Small intestine (tissue), 7 donors: ENCODE results near the gene MAGI1. TPM values are rescaled to one million over a fixed set of nuclear protein-coding genes. Genes with fewer than 3 reads are reported as not detected.

Experiments
- DNase-seq, 2 donors: peaks; one replicate each; pipeline versions ENCODE4 v3.0.0 to v3.0.0-alpha.2; 2013
- FAIRE-seq: peaks from 2 replicates; lab custom pipeline; 2012; peaks lifted over from hg19 to GRCh38; lab: Jason Lieb, UNC
- H3K27ac ChIP-seq, 3 donors: one replicate each; pipeline ENCODE4 v1.5.1; 2013; ENCODE audit warnings: low read length in 2 of 3, mild to moderate bottlenecking in 2 of 3, control low read depth in 1 of 3, inconsistent platforms in 1 of 3, low read depth in 1 of 3, moderate library complexity in 1 of 3
- H3K27me3 ChIP-seq, 3 donors: one replicate each; pipeline ENCODE4 v1.6.1; 2013; ENCODE audit warnings: low read length in 3 of 3, inconsistent platforms in 1 of 3; ENCODE audit not compliant: control insufficient read depth in 3 of 3, insufficient read depth in 3 of 3
- H3K36me3 ChIP-seq, 3 donors: one replicate each; pipeline ENCODE4 v1.6.1; 2013; ENCODE audit warnings: low read length in 3 of 3, inconsistent platforms in 1 of 3, low read depth in 1 of 3, mild to moderate bottlenecking in 1 of 3, moderate library complexity in 1 of 3; ENCODE audit not compliant: control insufficient read depth in 3 of 3, insufficient read depth in 2 of 3
- H3K4me1 ChIP-seq, 3 donors: one replicate each; pipeline ENCODE4 v1.6.1; 2013; ENCODE audit warnings: low read length in 2 of 3, inconsistent platforms in 1 of 3, low read depth in 1 of 3, mild to moderate bottlenecking in 1 of 3, moderate library complexity in 1 of 3; ENCODE audit not compliant: control insufficient read depth in 3 of 3, insufficient read depth in 2 of 3
- H3K4me3 ChIP-seq, 3 donors: one replicate each; pipeline ENCODE4 v1.5.1; 2013; ENCODE audit warnings: low read length in 3 of 3, control low read depth in 1 of 3, inconsistent platforms in 1 of 3, low read depth in 1 of 3, mild to moderate bottlenecking in 1 of 3, moderate library complexity in 1 of 3
- H3K9me3 ChIP-seq, 2 donors: one replicate each; pipeline ENCODE4 v1.6.1; 2013; ENCODE audit warnings: low read depth in 1 of 2, low read length in 1 of 2; ENCODE audit not compliant: control insufficient read depth in 2 of 2, insufficient read depth in 1 of 2
- WGBS, 3 donors: extraction: QIAGEN DNeasy Blood & Tissue Kit; methylation state at CpG; one replicate each; pipeline ENCODE4 v1.1.7; 2013; 5-methylcytosine and 5-hydroxymethylcytosine counted together
- polyA plus RNA-seq, 4 donors: library from polyadenylated mRNA; stranded (reverse) in 3 of 4; unstranded in 1 of 4; fragments of 200-250 nt in 3 of 4; fragments of 120-200 nt in 1 of 4; gene quantifications; one replicate each; pipeline versions ENCODE4 v1.2.1 to v1.2.3, GENCODE V29; 2013
- donor health status: healthy with polysubstance abuse.
- donor health status: control.
- donor health status: control.
- donor health status: Bipolar disorder and iron deficiency.
- donor health status: healthy.

The MAGI1 gene
- polyA plus RNA-seq, 4 donors = 10.0 to 35.1 (median 12.6) TPM

DNA sequence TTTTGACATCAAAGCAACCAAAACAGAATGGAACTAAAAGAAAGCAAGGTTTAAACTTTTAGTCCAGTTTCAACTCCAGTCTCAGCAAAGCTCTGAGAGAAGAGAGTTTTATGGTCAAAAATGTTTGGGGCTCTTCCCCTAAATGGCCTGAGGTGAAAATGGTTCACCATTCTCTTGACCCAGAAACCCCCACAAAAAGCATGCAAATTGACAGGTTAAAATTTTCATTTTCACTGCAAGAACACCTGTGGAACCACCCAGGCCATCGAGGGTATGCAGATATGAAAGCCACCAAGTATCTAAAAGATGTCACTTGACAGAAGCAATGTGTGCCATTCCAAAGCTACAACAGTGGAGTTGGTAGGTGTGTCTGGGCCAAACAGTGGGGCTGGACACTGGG is 195.0 kb downstream of the MAGI1 start:
- Histone ChIP-seq H3K9me3 (no peaks in the 10 kb centered on the region), H3K36me3 (no peaks in the 10 kb centered on the region), H3K27me3 (no peaks in the 10 kb centered on the region), H3K4me1 (no peaks in the 10 kb centered on the region), H3K27ac (no peak overlapping the region), H3K4me3 (no peak overlapping the region)
- 81 to 86% (median 82%) methylated on average over 1 of the region's 1 CpG for WGBS, 3 donors
- FAIRE-seq (no peak), DNase-seq (no peak)

GRCh38 chr3:65837604-65838003 is 201.1 kb downstream of the MAGI1 start:
- FAIRE-seq = no peak
- H3K4me1 ChIP-seq = no peaks in the 10 kb centered on the region
- H3K27me3 ChIP-seq = no peaks in the 10 kb centered on the region
- DNase-seq = no peak
- no peaks in the 10 kb centered on the region for H3K9me3 ChIP-seq
- WGBS, 3 donors = 76 to 79% (median 78%) methylated on average over 4 of the region's 4 CpGs
- H3K4me3 ChIP-seq = no peak overlapping the region
- H3K27ac ChIP-seq = no peak overlapping the region
- no peaks in the 10 kb centered on the region for H3K36me3 ChIP-seq

DNA sequence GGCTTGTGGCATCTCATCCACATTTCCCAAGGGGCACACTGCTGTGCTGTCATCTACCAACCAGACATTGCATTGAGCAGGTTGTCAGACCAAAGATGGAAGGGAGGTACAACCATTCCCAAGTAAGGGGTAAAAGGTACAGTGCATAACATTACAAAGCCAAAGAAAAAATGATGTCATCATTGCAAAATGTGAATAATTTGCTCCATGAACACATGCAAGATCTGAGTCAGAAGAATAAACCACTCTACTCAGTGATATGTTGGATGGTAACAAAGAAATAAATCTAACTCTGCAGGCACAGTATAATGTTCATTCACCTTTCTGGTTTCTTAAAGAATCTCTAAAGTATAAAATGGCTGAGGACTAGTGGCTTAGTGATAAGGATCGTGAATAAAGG is 202.7 kb downstream of the MAGI1 start:
- H3K4me1 ChIP-seq = peaks cover 0 to 3% (median 0%) of the 10 kb centered on the region in 3 donors
- H3K27ac ChIP-seq = no peak overlapping the region
- H3K36me3 ChIP-seq = no peaks in the 10 kb centered on the region
- no peak overlapping the region for H3K4me3 ChIP-seq
- DNase-seq (no peak), FAIRE-seq (no peak)
- 84 to 90% (median 85%) methylated on average over 1 of the region's 1 CpG for WGBS, 3 donors
- no peaks in the 10 kb centered on the region for H3K27me3 ChIP-seq
- H3K9me3 ChIP-seq = no peaks in the 10 kb centered on the region

GRCh38 chr3:65833761-65834505 is 204.8 kb downstream of the MAGI1 start:
- Histone ChIP-seq H3K27me3 (no peaks in the 10 kb centered on the region), H3K4me3 (no peak overlapping the region), H3K36me3 (no peaks in the 10 kb centered on the region), H3K27ac (no peak overlapping the region), H3K4me1 (peaks cover 0 to 3% (median 0%) of the 10 kb centered on the region in 3 donors), H3K9me3 (no peaks in the 10 kb centered on the region)
- FAIRE-seq (no peak), DNase-seq (no peak)
- WGBS, 3 donors = 69 to 75% (median 72%) methylated on average over 2 of the region's 2 CpGs

DNA sequence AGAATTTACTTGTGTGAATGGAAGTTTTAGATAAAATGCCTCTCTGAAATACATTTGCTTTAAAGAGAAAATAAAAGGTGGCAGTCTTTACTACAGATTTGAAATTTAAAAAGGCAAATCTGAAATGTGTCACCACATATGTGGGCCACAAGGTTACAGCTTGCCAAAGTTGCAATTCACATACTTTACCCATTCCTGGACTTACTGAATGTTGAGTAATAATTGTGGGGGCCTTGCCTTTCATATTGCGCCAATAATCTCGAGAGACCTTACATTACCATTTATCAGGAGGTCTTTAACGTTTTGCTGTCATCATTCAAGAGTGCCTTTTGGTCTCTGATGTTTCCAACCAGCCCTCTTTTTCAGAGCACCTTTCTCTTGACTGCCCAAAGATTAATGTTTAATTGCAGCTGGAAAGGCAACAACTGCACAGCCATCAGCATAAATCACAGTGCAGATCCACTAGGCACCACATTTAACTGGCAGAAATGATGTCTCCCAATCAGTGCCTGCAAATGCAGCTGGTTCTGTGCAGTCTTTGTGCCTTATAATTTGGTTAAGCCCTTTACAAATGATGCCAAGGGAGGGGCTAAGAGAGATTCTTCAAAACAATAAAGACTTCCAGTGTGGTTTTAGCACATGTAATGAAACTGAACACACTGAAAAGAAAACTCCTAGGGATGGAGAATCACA is 206.8 kb downstream of the MAGI1 start:
- H3K27ac ChIP-seq = no peak overlapping the region
- peaks cover 0 to 3% (median 0%) of the 10 kb centered on the region in 3 donors for H3K4me1 ChIP-seq
- no peak overlapping the region for H3K4me3 ChIP-seq
- WGBS, 3 donors = 61 to 66% (median 65%) methylated on average over 3 of the region's 3 CpGs
- FAIRE-seq (no peak), DNase-seq (no peak)
- H3K9me3 ChIP-seq = no peaks in the 10 kb centered on the region
- no peaks in the 10 kb centered on the region for H3K36me3 ChIP-seq
- H3K27me3 ChIP-seq = no peaks in the 10 kb centered on the region

DNA sequence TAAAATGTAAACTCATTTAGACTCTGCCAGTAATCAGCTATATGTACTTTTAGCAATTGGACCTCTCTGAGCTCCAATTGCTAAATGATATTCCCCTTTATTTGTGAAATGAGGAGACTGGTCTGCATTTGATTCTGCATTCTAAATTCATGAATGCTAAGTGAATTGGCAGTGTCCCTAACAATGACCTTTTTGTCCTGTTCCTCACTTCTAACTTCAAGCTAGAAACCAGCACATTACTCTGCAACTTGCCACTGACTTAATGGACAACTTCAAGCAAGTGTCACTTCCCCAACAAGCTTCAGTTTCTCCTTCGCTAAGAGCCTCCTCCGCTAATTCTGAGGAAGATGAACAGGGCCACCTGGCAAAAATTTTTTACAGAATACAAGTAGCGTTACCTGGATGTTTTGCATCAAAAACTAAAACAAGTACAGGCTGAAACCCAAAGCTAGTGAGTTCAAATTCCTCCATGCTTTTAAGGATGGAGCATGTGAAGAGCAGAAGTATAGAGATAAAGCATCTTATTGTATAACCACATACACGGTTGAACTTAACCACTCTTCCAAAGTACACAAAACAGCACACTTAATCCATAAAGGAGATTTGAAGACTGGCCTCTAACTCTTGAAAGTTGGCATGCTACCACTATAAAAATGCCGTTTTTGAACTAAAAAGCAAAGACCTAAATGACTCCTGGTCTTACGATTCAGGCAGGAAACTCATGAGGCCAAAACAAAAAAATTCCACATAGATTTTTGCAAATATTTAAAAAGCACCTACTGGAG is 207.6 kb downstream of the MAGI1 start:
- FAIRE-seq = no peak
- WGBS, 3 donors = 71 to 76% (median 72%) methylated on average over 6 of the region's 6 CpGs
- Histone ChIP-seq H3K4me3 (no peak overlapping the region), H3K9me3 (no peaks in the 10 kb centered on the region), H3K36me3 (no peaks in the 10 kb centered on the region), H3K27ac (no peak overlapping the region), H3K27me3 (no peaks in the 10 kb centered on the region), H3K4me1 (peaks cover 0 to 3% (median 0%) of the 10 kb centered on the region in 3 donors)
- no peak for DNase-seq

DNA sequence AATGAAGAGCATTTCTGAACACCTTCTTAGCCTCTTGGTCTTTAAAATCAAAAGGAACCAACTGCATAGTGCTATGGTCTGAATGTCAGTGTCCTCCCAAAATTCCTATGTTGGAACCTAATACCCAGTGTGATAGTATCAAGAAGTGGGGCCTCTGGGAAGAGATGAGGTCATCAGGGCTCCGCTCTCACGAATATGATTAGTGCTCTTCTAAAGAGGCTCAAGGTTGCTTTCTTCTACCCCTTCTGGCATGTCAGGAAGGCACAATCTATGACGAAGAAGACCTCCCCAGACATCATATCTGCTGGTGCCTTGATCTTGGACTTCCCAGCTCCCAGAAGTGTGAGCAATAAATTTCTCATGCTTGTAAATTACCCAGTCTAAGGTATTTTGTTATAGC is 209.5 kb downstream of the MAGI1 start:
- Histone ChIP-seq H3K27ac (no peak overlapping the region), H3K4me1 (peaks cover 0 to 3% (median 0%) of the 10 kb centered on the region in 3 donors), H3K27me3 (no peaks in the 10 kb centered on the region), H3K9me3 (no peaks in the 10 kb centered on the region), H3K36me3 (no peaks in the 10 kb centered on the region), H3K4me3 (no peak overlapping the region)
- DNase-seq (no peak), FAIRE-seq (no peak)
- 89 to 96% (median 89%) methylated on average over 3 of the region's 3 CpGs for WGBS, 3 donors

DNA sequence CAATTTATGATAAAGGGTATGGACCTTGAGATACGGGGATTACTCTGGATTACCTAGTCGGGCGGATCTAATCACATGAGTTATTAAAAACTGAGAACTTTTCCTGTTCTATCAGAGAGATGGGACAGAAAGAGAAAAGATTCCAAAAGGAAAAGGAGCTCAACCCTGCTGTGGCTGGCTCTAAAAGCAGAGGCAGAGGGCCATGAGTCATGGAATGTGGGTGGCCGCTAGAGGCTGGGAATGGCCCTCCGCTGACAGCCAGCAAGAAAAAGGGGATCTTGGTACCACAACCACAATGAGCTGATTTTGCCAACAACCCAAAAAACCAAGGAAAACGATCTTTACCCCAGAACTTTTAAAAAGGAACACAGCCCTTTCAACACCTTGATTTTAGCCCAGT is 210.0 kb downstream of the MAGI1 start:
- 48 to 70% (median 56%) methylated on average over 6 of the region's 6 CpGs for WGBS, 3 donors
- peaks cover 0 to 3% (median 0%) of the 10 kb centered on the region in 3 donors for H3K4me1 ChIP-seq
- H3K27ac ChIP-seq = no peak overlapping the region
- H3K27me3 ChIP-seq = no peaks in the 10 kb centered on the region
- H3K36me3 ChIP-seq = no peaks in the 10 kb centered on the region
- peak in 1 of 2 donors; percentile 14 for DNase-seq
- no peaks in the 10 kb centered on the region for H3K9me3 ChIP-seq
- no peak overlapping the region for H3K4me3 ChIP-seq
- no peak for FAIRE-seq
